Activated CD4-positive, alpha-beta T cell treated with anti-CD3 and anti-CD28 coated beads, Interleukin-2, amount 10 ng/mL, durations not matched to agents 24 days and 14 days (primary cell): ENCODE results near the gene MIX23. TPM values are rescaled to one million over a fixed set of nuclear protein-coding genes. Genes with fewer than 3 reads are reported as not detected.

Experiments
- DNase-seq: peaks from one replicate; pipeline ENCODE4 v3.0.0; 2022
- H3K27ac Mint-ChIP-seq: one replicate; pipeline ENCODE4 v1.8.0; 2022; ENCODE audit warnings: mild to moderate bottlenecking, mixed read lengths
- H3K27me3 Mint-ChIP-seq: one replicate; pipeline ENCODE4 v1.8.0; 2022; ENCODE audit warnings: mixed read lengths
- H3K36me3 Mint-ChIP-seq: one replicate; pipeline ENCODE4 v1.8.0; 2022; ENCODE audit warnings: low read depth, mild to moderate bottlenecking, mixed read lengths
- H3K4me1 Mint-ChIP-seq: one replicate; pipeline ENCODE4 v1.8.0; 2021; ENCODE audit warnings: mixed read lengths
- H3K4me3 Mint-ChIP-seq: one replicate; pipeline ENCODE4 v1.8.0; 2022; ENCODE audit warnings: mild to moderate bottlenecking, moderate library complexity, mixed read lengths
- H3K9me3 Mint-ChIP-seq: one replicate; pipeline ENCODE4 v1.8.0; 2021; ENCODE audit warnings: mixed read lengths
- intact Hi-C: fragments of 100-400 bp; cut with micrococcal nuclease; formaldehyde crosslinking; loops from one replicate; pipeline ENCODE4 v1.15.1; 2023
- total RNA-seq: library from RNA; stranded (reverse); gene quantifications from 2 replicates; pipeline ENCODE4 v1.2.3, GENCODE V29; 2022

MIX23 gene
- total RNA-seq, 1 donor from 2014 or later = 126 TPM

GRCh38 chr3:122406198-122406597, 23.2 kb upstream of the MIX23 start:
- Mint-ChIP-seq H3K27me3 (no peaks in the 10 kb centered on the region), H3K4me1 (peaks cover 14% of the 10 kb centered on the region), H3K36me3 (peaks cover 68% of the 10 kb centered on the region), H3K4me3 (no peak overlapping the region), H3K27ac (no peak overlapping the region), H3K9me3 (no peaks in the 10 kb centered on the region)
- intact Hi-C loops = no loop called here
- no peak for DNase-seq

GRCh38 chr3:122405015-122405414, 22.0 kb upstream of the MIX23 start:
- no peaks in the 10 kb centered on the region for H3K9me3 Mint-ChIP-seq
- H3K27me3 Mint-ChIP-seq = no peaks in the 10 kb centered on the region
- H3K27ac Mint-ChIP-seq = no peak overlapping the region
- intact Hi-C loops = no loop called here
- peaks cover 11% of the 10 kb centered on the region for H3K4me1 Mint-ChIP-seq
- no peak overlapping the region for H3K4me3 Mint-ChIP-seq
- DNase-seq = no peak
- peaks cover 65% of the 10 kb centered on the region for H3K36me3 Mint-ChIP-seq

GRCh38 chr3:122403489-122403888, 20.5 kb upstream of the MIX23 start:
- Mint-ChIP-seq H3K27ac (no peak overlapping the region), H3K9me3 (no peaks in the 10 kb centered on the region), H3K4me1 (peaks cover 5% of the 10 kb centered on the region), H3K36me3 (peaks cover 57% of the 10 kb centered on the region), H3K27me3 (no peaks in the 10 kb centered on the region), H3K4me3 (no peak overlapping the region)
- no peak for DNase-seq
- intact Hi-C loops = no loop called here

DNA sequence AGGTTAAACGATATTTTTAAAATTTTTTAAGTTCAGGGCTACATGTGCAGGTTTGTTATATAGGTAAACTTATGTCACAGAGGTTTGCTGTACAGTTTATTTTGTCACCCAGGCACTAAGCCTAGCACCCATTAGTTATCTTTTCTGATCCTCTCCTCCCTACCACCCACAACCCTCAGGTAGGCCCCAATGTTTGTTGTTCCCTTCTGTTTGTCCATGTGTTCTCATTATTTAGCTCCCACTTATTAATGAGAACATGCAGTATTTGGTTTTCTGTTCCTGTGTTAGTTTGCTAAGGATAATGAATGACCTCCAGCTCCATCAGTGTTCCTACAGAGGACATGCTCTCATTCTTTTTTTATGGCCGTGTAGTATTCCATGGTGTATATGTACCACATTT, 15.9 kb upstream of the MIX23 start:
- intact Hi-C loops = no loop called here
- H3K9me3 Mint-ChIP-seq = no peaks in the 10 kb centered on the region
- DNase-seq = no peak
- no peak overlapping the region for H3K4me3 Mint-ChIP-seq
- no peaks in the 10 kb centered on the region for H3K27me3 Mint-ChIP-seq
- H3K4me1 Mint-ChIP-seq = peaks cover 39% of the 10 kb centered on the region
- H3K27ac Mint-ChIP-seq = no peak overlapping the region
- H3K36me3 Mint-ChIP-seq = peaks cover 48% of the 10 kb centered on the region

DNA sequence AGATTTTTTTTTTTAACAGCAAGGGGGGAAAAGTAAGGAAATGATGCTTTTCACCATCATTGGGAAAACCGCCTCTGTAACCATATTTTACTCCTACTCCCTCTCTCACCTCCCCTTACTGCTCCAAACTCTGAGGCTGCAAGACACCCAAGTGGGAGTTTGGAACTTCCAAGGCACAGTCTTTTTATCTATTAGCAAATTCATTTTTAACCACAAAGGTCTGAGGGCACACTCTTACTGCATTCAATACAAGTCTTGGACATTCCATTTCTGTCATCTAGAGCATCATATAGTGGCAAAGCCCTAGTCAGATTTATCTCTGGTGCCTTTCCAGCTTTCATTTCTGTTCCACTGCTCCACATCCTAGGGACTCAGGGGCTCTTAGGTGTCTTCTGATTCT, 14.2 kb upstream of the MIX23 start:
- Mint-ChIP-seq H3K27me3 (no peaks in the 10 kb centered on the region), H3K27ac (peak overlapping the region; percentile 45), H3K9me3 (no peaks in the 10 kb centered on the region), H3K4me3 (no peak overlapping the region), H3K4me1 (peaks cover 41% of the 10 kb centered on the region), H3K36me3 (peaks cover 43% of the 10 kb centered on the region)
- intact Hi-C loops = no loop called here
- no peak for DNase-seq

DNA sequence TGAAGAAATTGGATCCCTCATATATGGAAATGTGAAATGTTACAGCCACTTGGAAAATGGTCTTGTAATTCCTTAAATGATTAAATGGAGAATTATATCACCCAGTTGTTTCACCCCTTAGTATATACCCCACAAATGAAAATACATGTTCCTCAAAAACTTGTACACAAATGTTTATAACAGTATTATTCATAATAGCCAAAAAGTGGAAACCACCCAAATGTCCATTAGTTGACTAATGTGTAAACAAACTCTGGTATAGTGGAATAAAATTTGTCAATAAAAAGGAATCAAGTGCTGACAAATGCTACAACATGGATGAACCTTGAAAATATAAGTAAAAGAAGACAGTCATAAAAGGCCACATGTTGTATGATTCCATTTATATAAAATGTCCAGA, 13.5 kb upstream of the MIX23 start:
- no peaks in the 10 kb centered on the region for H3K9me3 Mint-ChIP-seq
- intact Hi-C loops = no loop called here
- H3K4me3 Mint-ChIP-seq = no peak overlapping the region
- no peaks in the 10 kb centered on the region for H3K27me3 Mint-ChIP-seq
- no peak overlapping the region for H3K27ac Mint-ChIP-seq
- peaks cover 43% of the 10 kb centered on the region for H3K4me1 Mint-ChIP-seq
- H3K36me3 Mint-ChIP-seq = peaks cover 42% of the 10 kb centered on the region
- DNase-seq = no peak

DNA sequence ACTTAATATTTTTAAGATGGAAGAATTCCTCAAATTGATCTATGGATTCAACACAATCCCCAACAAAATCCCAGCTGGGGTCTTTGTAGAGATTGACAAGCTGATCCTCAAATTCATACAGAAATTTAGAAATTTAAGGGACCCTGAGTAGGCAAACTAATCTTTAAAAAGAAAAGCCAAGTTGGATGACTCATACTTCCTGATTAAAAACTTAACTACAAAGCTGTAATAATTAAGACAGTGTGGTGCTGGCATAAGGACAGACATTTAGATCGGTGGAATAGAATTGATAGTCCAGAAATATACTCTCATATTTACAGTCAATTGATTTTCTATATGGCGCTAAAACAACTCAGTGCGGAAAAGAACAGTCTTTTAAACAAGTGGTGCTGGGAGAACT, 12.6 kb upstream of the MIX23 start:
- Mint-ChIP-seq H3K27ac (no peak overlapping the region), H3K4me1 (peaks cover 43% of the 10 kb centered on the region), H3K4me3 (no peak overlapping the region), H3K27me3 (no peaks in the 10 kb centered on the region), H3K36me3 (peaks cover 40% of the 10 kb centered on the region), H3K9me3 (no peaks in the 10 kb centered on the region)
- DNase-seq = no peak
- intact Hi-C loops = no loop called here

GRCh38 chr3:122394173-122394572, 11.1 kb upstream of the MIX23 start:
- H3K4me3 Mint-ChIP-seq = no peak overlapping the region
- no peaks in the 10 kb centered on the region for H3K9me3 Mint-ChIP-seq
- no peak for DNase-seq
- peaks cover 45% of the 10 kb centered on the region for H3K4me1 Mint-ChIP-seq
- intact Hi-C loops = loop anchor here (5.0 kb wide), 2 partner anchors 33 to 633 kb away; partner anchors contain the start of gene SEMA5B
- H3K36me3 Mint-ChIP-seq = peaks cover 32% of the 10 kb centered on the region
- H3K27me3 Mint-ChIP-seq = no peaks in the 10 kb centered on the region
- peak overlapping the region; percentile 37 for H3K27ac Mint-ChIP-seq

GRCh38 chr3:122392868-122393844, 10.1 kb upstream of the MIX23 start:
- no peaks in the 10 kb centered on the region for H3K27me3 Mint-ChIP-seq
- no peak overlapping the region for H3K27ac Mint-ChIP-seq
- intact Hi-C loops = loop anchor here (1.0 to 5.0 kb wide), 5 partner anchors 9 to 634 kb away; partner anchors contain the start of genes FAM162A and SEMA5B
- DNase-seq = peak; percentile 72
- H3K9me3 Mint-ChIP-seq = no peaks in the 10 kb centered on the region
- peaks cover 34% of the 10 kb centered on the region for H3K36me3 Mint-ChIP-seq
- H3K4me1 Mint-ChIP-seq = peaks cover 49% of the 10 kb centered on the region
- H3K4me3 Mint-ChIP-seq = no peak overlapping the region

GRCh38 chr3:122391681-122392446, 8.8 kb upstream of the MIX23 start:
- Mint-ChIP-seq H3K36me3 (peaks cover 39% of the 10 kb centered on the region), H3K27ac (no peak overlapping the region), H3K4me3 (no peak overlapping the region), H3K4me1 (peaks cover 51% of the 10 kb centered on the region), H3K9me3 (no peaks in the 10 kb centered on the region), H3K27me3 (no peaks in the 10 kb centered on the region)
- no peak for DNase-seq
- intact Hi-C loops = loop anchor here (2.0 to 5.0 kb wide), 4 partner anchors 35 to 635 kb away; partner anchors contain the start of gene SEMA5B

GRCh38 chr3:122390665-122391064, 7.6 kb upstream of the MIX23 start:
- Mint-ChIP-seq H3K9me3 (no peaks in the 10 kb centered on the region), H3K4me1 (peaks cover 51% of the 10 kb centered on the region), H3K27me3 (no peaks in the 10 kb centered on the region), H3K36me3 (peaks cover 38% of the 10 kb centered on the region), H3K27ac (no peak overlapping the region), H3K4me3 (no peak overlapping the region)
- DNase-seq = no peak
- intact Hi-C loops = loop anchor here (5.0 kb wide), 2 partner anchors 37 to 637 kb away; partner anchors contain the start of gene SEMA5B

DNA sequence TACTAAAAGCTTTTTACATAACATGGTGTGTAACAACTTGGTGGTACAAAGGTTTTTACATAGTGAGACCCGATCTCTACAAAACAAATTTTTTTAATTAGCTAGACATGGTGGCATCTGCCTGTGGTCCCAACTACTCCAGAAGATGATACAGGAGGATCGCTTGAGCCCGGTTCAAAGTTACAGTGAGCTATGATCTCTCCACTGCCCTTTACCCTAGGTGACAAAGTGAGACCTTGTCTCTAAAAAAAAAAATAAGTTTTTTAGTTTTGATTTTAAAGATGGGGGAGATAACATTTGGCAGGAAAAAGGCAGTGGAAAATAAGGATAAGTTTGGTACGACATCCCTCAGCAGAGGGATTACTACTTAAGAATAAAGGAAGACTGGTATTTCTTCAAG, 6.9 kb upstream of the MIX23 start:
- H3K9me3 Mint-ChIP-seq = no peaks in the 10 kb centered on the region
- intact Hi-C loops = loop anchor here (5.0 kb wide), 2 partner anchors 37 to 637 kb away; partner anchors contain the start of gene SEMA5B
- no peaks in the 10 kb centered on the region for H3K27me3 Mint-ChIP-seq

GRCh38 chr3:122389197-122389596, 6.2 kb upstream of the MIX23 start:
- Mint-ChIP-seq H3K36me3 (peaks cover 37% of the 10 kb centered on the region), H3K27me3 (no peaks in the 10 kb centered on the region), H3K27ac (no peak overlapping the region), H3K9me3 (no peaks in the 10 kb centered on the region), H3K4me1 (peaks cover 46% of the 10 kb centered on the region), H3K4me3 (no peak overlapping the region)
- DNase-seq = no peak
- intact Hi-C loops = no loop called here

More for the DNA sequence above, 6.9 kb upstream of the MIX23 start:
- Mint-ChIP-seq H3K4me3 (no peak overlapping the region), H3K4me1 (peaks cover 44% of the 10 kb centered on the region), H3K27ac (no peak overlapping the region), H3K36me3 (peaks cover 39% of the 10 kb centered on the region)
- DNase-seq = no peak

DNA sequence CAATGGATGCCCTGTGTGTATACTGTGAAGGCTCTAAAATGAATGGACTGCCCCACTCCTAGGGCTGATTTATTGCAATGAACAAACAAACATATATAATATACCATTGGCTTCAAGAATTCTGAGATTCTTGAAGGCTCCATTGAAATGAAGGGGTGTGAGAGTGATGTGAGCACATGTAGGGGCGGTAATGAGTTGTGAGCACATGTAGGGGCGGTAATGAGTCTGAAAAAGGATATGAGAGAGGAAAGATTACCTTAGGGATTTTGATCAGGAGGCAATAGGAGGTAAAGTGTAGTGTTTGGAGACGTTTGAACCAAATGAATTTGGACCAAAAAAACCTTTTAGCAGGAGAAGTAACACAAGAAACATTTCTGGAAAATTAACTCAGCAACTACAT, 4.7 kb upstream of the MIX23 start:
- Mint-ChIP-seq H3K9me3 (no peaks in the 10 kb centered on the region), H3K27me3 (no peaks in the 10 kb centered on the region), H3K27ac (no peak overlapping the region), H3K4me3 (no peak overlapping the region), H3K36me3 (peaks cover 29% of the 10 kb centered on the region), H3K4me1 (peaks cover 45% of the 10 kb centered on the region)
- intact Hi-C loops = no loop called here
- no peak for DNase-seq
